ENCODE measurements around the gene RAB43.

- TF ChIP-seq POLR2AphosphoS5 (IDR thresholded peaks at IDR 0.05; ENCODE audit: low read depth, low read length), result no peak
- no peak for TF ChIP-seq TAF1 (IDR thresholded peaks at IDR 0.05; ENCODE audit: low read depth, low read length)
- TF ChIP-seq POLR2A (IDR thresholded peaks at IDR 0.05; ENCODE audit: low read depth, low read length), result no peak
- TF ChIP-seq PAX5 (IDR thresholded peaks at IDR 0.05; ENCODE audit: insufficient read depth, low read length, severe bottlenecking), result no peak
Observed at GRCh38 chr3:129038121-129038855, 83.3 kb downstream of the RAB43 start.
